Cardiac muscle cell (in vitro differentiated cells and primary cell): ENCODE data around the gene KRTAP1-3. TPM values are rescaled to one million over a fixed set of nuclear protein-coding genes. Genes with fewer than 3 reads are reported as not detected.

Experiments
- DNase-seq, 2 donors: peaks; one replicate each; pipeline versions ENCODE4 v3.0.0 to v3.0.0-alpha.2; 2010 to 2017; ENCODE audit warnings: low read depth in 1 of 2, low spot score in 1 of 2
- H3K27ac ChIP-seq: fragments of 200-600 bp; sonication (generic); 2 replicates; pipeline ENCODE4 v1.5.1; 2016
- H3K27me3 ChIP-seq: fragments of 200-600 bp; sonication (generic); 2 replicates; pipeline ENCODE4 v1.6.0; 2016; ENCODE audit warnings: control low read depth
- H3K36me3 ChIP-seq: fragments of 200-600 bp; sonication (generic); 2 replicates; pipeline ENCODE4 v1.5.1; 2016; ENCODE audit warnings: control low read depth
- H3K4me1 ChIP-seq: fragments of 200-600 bp; sonication (generic); 2 replicates; pipeline ENCODE4 v1.8.1; 2017; ENCODE audit warnings: low read depth, mild to moderate bottlenecking, mixed run types
- H3K4me3 ChIP-seq: fragments of 200-600 bp; sonication (generic); 2 replicates; pipeline ENCODE4 v1.5.1; 2016; ENCODE audit warnings: mild to moderate bottlenecking
- H3K9me3 ChIP-seq: fragments of 200-600 bp; sonication (generic); 2 replicates; pipeline ENCODE4 v1.5.1; 2017; ENCODE audit warnings: low read depth, mild to moderate bottlenecking, control low read depth
- polyA plus RNA-seq: library from polyadenylated mRNA; unstranded; fragments of >200 nt; fragmentation: Nextera tagmentation; extraction: Ambion mirVana; gene quantifications from 2 replicates; pipeline ENCODE4 v1.2.1, GENCODE V29; 2016
- total RNA-seq: library from RNA; depleted of rRNA; stranded (reverse); fragments of >200 nt; gene quantifications from 2 replicates; pipeline ENCODE4 v1.2.3, GENCODE V29; 2016
- TF ChIP-seq, protein P1 (sequence below): IDR thresholded peaks from 2 replicates; pipeline ENCODE4 v1.5.1; 2012; ENCODE audit warnings: low read depth, mild to moderate bottlenecking, low read length

KRTAP1-3 gene
- total and polyA plus RNA-seq, 2 experiments from 2014 or later = not detected

DNA sequence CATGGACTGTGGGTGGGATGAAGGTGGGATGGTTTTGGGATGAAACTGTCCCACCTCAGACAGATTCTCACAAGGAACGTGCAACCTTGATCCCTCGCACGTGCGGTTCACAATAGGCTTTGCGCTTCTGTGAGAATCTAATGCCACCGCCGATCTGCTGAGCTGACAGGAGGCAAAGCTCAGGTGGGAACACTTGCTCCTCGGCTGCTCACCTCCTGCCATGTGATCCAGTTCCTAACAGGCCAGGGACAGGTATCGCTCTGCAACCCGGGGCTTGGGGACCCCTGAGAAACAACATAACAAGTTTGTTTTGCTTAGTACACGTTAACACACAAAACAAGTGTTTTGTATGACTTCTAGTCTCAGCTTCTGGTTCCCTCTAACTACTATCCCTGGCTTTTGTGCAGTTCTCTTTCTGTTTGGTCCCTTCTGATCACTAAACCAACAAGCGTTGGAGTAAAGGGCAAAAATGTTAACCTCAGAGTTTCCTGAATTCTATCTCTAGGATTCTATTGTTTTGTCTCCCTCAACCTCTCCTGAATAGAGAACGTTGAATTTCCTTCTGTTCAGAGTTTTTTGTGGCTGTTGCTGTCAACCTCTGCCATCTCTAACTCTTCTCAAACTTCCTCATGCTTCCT is 18.0 kb downstream of the KRTAP1-3 start:
- no peaks in the 10 kb centered on the region for H3K4me1 ChIP-seq
- no peak overlapping the region for H3K27ac ChIP-seq
- no peaks in the 10 kb centered on the region for H3K36me3 ChIP-seq
- DNase-seq = no peak
- no peaks in the 10 kb centered on the region for H3K27me3 ChIP-seq
- no peak overlapping the region for H3K4me3 ChIP-seq
- no peaks in the 10 kb centered on the region for H3K9me3 ChIP-seq
- TF ChIP-seq, protein P1, sequence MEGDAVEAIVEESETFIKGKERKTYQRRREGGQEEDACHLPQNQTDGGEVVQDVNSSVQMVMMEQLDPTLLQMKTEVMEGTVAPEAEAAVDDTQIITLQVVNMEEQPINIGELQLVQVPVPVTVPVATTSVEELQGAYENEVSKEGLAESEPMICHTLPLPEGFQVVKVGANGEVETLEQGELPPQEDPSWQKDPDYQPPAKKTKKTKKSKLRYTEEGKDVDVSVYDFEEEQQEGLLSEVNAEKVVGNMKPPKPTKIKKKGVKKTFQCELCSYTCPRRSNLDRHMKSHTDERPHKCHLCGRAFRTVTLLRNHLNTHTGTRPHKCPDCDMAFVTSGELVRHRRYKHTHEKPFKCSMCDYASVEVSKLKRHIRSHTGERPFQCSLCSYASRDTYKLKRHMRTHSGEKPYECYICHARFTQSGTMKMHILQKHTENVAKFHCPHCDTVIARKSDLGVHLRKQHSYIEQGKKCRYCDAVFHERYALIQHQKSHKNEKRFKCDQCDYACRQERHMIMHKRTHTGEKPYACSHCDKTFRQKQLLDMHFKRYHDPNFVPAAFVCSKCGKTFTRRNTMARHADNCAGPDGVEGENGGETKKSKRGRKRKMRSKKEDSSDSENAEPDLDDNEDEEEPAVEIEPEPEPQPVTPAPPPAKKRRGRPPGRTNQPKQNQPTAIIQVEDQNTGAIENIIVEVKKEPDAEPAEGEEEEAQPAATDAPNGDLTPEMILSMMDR = no peak

DNA sequence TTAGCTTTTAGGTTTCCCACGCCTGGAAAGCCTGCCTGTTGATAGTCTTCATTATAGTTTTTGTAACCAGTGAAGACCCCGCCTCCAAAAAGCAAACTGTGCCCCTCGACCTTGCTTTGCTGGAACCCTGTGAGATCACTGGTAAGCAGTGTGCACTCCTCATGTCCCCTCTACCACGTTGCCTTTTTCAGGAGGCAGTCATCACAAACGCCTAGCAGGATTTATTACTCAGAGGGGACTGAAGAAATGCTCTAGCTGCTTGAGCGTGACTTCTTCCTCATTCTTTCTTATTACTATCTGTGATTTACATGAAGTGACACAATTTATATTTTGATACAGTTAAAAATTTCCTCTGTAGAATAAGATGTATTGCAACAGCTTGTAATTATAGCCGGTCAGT is 19.2 kb downstream of the KRTAP1-3 start:
- no peaks in the 10 kb centered on the region for H3K27me3 ChIP-seq
- no peaks in the 10 kb centered on the region for H3K36me3 ChIP-seq
- H3K9me3 ChIP-seq = no peaks in the 10 kb centered on the region
- TF ChIP-seq, protein P1 = no peak
- no peaks in the 10 kb centered on the region for H3K4me1 ChIP-seq
- no peak for DNase-seq
- H3K27ac ChIP-seq = no peak overlapping the region
- H3K4me3 ChIP-seq = no peak overlapping the region

DNA sequence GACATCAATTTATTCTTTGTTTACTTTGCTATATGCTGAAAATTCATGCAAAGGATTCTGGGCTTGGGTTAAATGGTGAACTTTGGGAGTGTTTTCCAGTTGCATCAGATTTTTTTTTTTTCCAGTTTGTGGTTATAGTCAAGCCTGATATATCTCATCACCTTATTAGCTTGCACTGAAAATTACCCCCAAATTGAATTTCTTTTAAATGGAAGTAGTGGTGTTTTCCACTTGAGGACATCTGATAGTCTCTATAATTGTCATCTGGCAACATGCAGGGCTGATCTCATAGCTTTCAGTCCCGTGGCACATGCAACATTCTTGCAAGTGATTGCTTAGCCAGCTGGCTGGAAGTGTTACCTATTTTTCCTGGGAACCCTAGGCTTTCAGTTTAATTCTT is 21.1 kb downstream of the KRTAP1-3 start:
- TF ChIP-seq, protein P1 = no peak
- no peaks in the 10 kb centered on the region for H3K36me3 ChIP-seq
- H3K4me3 ChIP-seq = no peak overlapping the region
- H3K27me3 ChIP-seq = no peaks in the 10 kb centered on the region
- H3K27ac ChIP-seq = no peak overlapping the region
- DNase-seq = no peak
- no peaks in the 10 kb centered on the region for H3K4me1 ChIP-seq
- H3K9me3 ChIP-seq = no peaks in the 10 kb centered on the region

DNA sequence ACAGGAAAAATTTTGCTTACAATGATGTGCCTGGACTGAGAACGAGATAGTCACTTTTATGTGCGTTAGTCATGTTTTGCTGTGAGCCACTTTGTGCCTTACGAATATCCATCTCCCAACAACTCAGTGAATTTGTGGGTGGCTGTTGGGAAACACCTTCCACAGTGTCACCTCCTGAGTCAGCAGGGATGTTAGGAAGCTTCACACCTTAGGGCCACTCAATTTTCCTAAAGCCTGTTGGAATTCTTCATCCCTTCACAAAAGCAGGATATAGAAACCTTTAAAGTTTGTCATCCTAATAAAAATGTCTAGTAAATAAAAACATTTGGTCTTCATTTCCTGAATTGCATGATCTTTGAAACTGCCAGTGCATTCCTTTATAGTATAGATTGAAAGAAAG is 21.5 kb downstream of the KRTAP1-3 start:
- H3K4me3 ChIP-seq = no peak overlapping the region
- H3K27me3 ChIP-seq = no peaks in the 10 kb centered on the region
- no peaks in the 10 kb centered on the region for H3K4me1 ChIP-seq
- DNase-seq = no peak
- no peaks in the 10 kb centered on the region for H3K36me3 ChIP-seq
- H3K9me3 ChIP-seq = no peaks in the 10 kb centered on the region
- H3K27ac ChIP-seq = no peak overlapping the region
- TF ChIP-seq, protein P1 = no peak

DNA sequence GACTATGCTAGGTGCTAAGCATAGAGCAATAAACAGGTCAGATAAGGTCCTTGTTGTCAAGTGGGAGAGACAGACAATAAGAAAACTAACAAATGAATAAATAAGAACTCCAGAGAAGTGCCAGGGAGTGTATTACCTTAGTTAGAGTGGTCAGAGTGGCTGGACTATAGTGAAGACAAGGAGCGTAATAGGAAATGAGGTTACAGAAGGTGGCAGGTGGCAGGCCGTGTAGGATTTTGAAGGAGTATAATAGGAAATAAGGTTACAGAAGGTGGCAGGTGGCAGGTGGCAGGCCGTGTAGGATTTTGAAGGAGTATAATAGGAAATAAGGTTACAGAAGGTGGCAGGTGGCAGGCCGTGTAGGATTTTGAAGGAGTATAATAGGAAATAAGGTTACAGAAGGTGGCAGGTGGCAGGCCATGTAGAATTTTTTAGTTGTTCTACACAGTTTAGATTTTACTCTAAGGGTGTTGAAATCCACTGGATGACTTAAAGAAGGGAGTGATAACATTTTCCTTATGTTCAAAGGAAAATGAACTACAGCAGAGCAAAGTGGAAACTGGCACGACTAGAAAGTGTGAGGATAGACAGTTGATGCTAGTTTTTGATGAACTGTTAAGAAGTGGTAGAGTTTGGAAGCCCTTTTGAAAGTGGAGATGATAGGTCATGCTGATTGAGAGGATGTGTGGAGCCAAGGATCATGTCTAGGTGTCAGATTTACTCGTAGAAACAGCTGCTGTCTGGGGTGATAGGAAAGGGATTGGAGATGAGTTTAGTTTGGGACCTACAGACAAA is 22.2 kb downstream of the KRTAP1-3 start:
- Histone ChIP-seq H3K4me1 (no peaks in the 10 kb centered on the region), H3K36me3 (no peaks in the 10 kb centered on the region), H3K4me3 (no peak overlapping the region), H3K27me3 (no peaks in the 10 kb centered on the region), H3K9me3 (no peaks in the 10 kb centered on the region), H3K27ac (no peak overlapping the region)
- DNase-seq = no peak
- TF ChIP-seq, protein P1 = no peak
